Gastroesophageal sphincter (tissue), 3 donors: Measurements from ENCODE around the gene KCNAB1.

Experiments used
- EP300 ChIP-seq: sonication (generic); formaldehyde crosslinking; IDR thresholded peaks from one replicate; pipeline ENCODE4 v1.6.1; 2017; ENCODE audit warnings: antibody characterized with exemption, mild to moderate bottlenecking
- POLR2A ChIP-seq, 2 donors: fragments of 450-650 bp; IDR thresholded peaks; one replicate each; pipeline ENCODE4 v1.6.1; 2017; ENCODE audit warnings: antibody characterized with exemption in 2 of 2, mild to moderate bottlenecking in 2 of 2, moderate library complexity in 1 of 2
- POLR2AphosphoS5 ChIP-seq: sonication (generic); formaldehyde crosslinking; IDR thresholded peaks from one replicate; pipeline ENCODE4 v1.6.1; 2017; ENCODE audit warnings: antibody characterized with exemption
- TF ChIP-seq, protein P1 (sequence below), 4 experiments: fragments of 200-600 bp in 2 of 4; fragments of 450-650 bp in 2 of 4; sonication (generic) in 1 of 4; IDR thresholded peaks; one replicate each; pipeline ENCODE4 v1.5.1; 2017 to 2019; ENCODE audit warnings: antibody characterized with exemption in 4 of 4, mild to moderate bottlenecking in 2 of 4, moderate library complexity in 2 of 4

DNA sequence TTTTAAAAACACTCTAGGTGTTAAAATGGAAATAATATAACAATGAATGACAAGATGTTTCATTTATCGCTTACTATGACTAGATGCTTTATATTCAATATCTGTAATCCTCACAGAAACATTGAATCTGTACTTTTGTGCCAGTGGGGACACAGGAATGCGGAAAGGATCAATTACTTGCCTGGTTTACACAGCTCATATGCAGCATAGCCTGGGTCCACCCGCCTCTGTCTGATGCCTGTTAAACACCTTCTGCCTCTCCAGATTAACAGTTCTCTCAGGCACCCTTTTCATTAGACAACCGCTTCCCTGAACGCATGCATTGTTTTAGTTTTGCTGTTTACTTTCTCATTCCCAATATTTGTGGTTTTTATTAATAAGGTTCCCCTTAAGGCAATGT is 12.9 kb upstream of the KCNAB1 start:
- TF ChIP-seq, protein P1, sequence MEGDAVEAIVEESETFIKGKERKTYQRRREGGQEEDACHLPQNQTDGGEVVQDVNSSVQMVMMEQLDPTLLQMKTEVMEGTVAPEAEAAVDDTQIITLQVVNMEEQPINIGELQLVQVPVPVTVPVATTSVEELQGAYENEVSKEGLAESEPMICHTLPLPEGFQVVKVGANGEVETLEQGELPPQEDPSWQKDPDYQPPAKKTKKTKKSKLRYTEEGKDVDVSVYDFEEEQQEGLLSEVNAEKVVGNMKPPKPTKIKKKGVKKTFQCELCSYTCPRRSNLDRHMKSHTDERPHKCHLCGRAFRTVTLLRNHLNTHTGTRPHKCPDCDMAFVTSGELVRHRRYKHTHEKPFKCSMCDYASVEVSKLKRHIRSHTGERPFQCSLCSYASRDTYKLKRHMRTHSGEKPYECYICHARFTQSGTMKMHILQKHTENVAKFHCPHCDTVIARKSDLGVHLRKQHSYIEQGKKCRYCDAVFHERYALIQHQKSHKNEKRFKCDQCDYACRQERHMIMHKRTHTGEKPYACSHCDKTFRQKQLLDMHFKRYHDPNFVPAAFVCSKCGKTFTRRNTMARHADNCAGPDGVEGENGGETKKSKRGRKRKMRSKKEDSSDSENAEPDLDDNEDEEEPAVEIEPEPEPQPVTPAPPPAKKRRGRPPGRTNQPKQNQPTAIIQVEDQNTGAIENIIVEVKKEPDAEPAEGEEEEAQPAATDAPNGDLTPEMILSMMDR (IDR thresholded peaks at IDR 0.05) = no peak
- TF ChIP-seq POLR2AphosphoS5 (no peak), EP300 (no peak), POLR2A (IDR thresholded peaks at IDR 0.05) (no peak)
